Memory B cell (primary cell): Measurements from ENCODE around the gene UBE2S.

ENCODE experiments used
- ATAC-seq: fragments of 150-1000 bp; cut with Tn5 transposase; 2 replicates; pipeline ENCODE4 v1.10.0; 2021; ENCODE audit warnings: low read depth, mild to moderate bottlenecking, moderate library complexity
- DNase-seq, 2 donors: peaks; one replicate each; pipeline ENCODE4 v3.0.0; 2022; ENCODE audit warnings: low spot score in 2 of 2
- H3K27ac Mint-ChIP-seq: one replicate; pipeline ENCODE4 v1.8.0; 2022; ENCODE audit warnings: mild to moderate bottlenecking, moderate library complexity, mixed read lengths
- H3K27me3 Mint-ChIP-seq: one replicate; pipeline ENCODE4 v1.8.0; 2022; ENCODE audit warnings: mixed read lengths
- H3K36me3 Mint-ChIP-seq: one replicate; pipeline ENCODE4 v1.8.0; 2022; ENCODE audit warnings: mild to moderate bottlenecking, mixed read lengths
- H3K4me1 Mint-ChIP-seq: one replicate; pipeline ENCODE4 v1.8.0; 2022; ENCODE audit warnings: mixed read lengths
- H3K4me3 Mint-ChIP-seq: one replicate; pipeline ENCODE4 v1.8.0; 2022; ENCODE audit warnings: mild to moderate bottlenecking, moderate library complexity, mixed read lengths
- H3K9me3 Mint-ChIP-seq: one replicate; pipeline ENCODE4 v1.8.0; 2022; ENCODE audit warnings: mixed read lengths

UBE2S gene

DNA sequence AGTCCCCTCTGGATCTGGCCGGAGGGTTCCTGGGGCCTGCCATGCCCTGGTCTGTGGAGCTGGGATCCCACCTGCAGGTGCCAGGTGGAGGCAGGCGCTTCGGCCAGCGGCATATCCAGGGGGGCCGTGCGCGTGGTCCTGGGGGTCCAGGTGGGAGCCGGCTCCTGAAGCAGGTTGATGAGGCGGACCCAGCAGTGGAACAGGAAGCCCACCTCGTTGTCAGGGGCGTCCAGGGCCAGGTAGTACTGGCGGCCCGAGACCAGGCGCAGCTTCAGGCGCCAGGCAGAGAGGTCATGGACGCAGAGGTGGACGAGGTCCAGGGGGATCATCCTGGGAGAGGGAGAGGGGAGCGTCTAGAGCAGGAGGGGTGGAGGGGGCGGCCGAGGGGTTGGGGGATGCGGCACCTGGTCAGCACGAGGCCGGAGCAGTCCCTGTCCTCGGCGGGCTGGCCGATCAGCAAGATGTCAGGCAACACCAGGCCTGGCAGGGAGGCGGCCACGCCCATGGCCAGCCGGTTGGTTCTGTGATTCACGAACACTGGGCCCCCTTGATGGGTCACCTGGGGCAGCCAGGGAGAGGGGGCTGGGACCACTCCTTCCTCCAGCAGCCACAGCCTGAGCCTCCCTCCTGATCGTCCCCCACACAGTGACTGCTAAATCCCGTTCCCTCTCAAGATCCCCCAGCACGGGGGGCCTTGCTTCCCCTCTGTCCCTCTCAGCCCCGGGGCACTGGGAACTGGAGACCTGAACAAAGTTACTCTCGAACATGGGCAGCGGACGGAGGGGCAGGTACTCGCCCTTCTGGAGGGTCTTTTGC lies 45.2 kb downstream of the UBE2S start:
- DNase-seq (no peak), ATAC-seq (no peak)
- no peaks in the 10 kb centered on the region for H3K9me3 Mint-ChIP-seq
- no peak overlapping the region for H3K27ac Mint-ChIP-seq
- H3K4me1 Mint-ChIP-seq: no peaks in the 10 kb centered on the region
- H3K4me3 Mint-ChIP-seq: no peak overlapping the region
- H3K36me3 Mint-ChIP-seq: no peaks in the 10 kb centered on the region
- H3K27me3 Mint-ChIP-seq: peaks cover 16% of the 10 kb centered on the region

DNA sequence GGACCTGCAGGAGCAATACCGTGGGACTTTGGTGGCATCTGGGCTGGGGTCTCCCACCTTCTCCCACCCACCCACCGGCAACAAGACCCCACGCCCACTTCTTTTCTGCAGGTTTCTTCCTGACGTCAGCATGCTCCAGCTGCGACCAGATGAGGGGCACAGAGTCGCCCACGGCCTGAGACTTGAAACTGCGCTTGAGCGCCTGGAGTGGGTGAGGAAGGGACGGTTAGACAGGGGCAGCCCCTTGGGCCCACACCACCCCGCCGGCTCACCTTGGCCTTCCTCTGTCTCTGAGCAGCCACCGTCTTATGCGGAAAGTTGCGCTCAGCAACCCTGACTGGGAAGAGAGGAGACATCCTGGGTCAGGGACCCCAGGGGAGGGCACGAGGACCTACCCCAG lies 46.7 kb downstream of the UBE2S start:
- Mint-ChIP-seq H3K4me1 (peaks cover 3% of the 10 kb centered on the region), H3K9me3 (no peaks in the 10 kb centered on the region), H3K27ac (no peak overlapping the region), H3K27me3 (peaks cover 16% of the 10 kb centered on the region), H3K36me3 (no peaks in the 10 kb centered on the region), H3K4me3 (no peak overlapping the region)
- DNase-seq (no peak), ATAC-seq (no peak)

DNA sequence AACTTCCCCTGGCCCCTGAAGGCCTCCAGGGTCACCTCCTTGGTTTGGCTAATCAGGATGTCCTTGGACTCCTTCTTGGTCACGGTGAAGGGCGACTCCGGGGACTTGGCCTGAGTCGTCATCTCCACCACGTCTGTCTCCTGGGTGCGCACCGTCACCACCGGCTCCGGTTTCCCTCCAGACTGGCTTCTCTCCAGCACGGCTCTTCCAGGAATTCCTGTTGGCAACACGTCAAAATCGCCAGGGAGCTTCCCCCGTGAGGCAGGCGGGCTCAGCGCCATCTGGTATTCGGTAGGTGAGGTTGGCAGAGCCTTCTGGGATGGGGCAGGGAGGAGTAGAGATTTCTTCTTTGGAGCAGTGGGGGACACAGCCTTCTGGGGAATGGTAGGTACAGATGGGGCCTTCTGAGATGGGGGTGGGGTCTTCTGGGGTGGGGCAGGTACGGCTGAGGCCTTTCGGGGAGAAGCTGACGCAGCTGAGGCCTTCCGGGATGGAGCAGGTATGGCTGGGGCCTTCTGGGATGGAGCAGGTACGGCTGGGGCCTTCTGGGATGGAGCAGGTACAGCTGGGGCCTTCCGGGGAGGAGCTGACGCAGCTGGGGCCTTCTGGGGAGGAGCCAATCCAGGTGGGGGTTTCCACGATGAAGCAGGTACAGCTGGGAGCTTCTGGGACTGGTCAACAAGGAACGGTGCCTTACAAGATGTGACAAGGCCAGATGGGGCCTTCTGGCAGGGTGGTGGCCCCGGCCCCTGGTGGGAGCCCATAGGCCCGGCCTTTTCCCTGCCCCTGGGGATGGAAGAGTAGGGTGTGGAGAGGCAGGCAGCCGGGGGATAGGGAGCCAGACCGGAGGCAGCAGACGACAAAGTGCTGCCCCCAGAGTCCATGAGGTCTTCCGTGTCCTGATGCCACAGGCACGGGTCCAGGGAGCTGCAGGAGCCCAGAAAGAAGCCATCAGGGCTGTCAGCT lies 48.4 kb downstream of the UBE2S start:
- Mint-ChIP-seq H3K36me3 (no peaks in the 10 kb centered on the region), H3K4me3 (no peak overlapping the region), H3K9me3 (no peaks in the 10 kb centered on the region), H3K4me1 (peaks cover 3% of the 10 kb centered on the region), H3K27me3 (peaks cover 21% of the 10 kb centered on the region), H3K27ac (no peak overlapping the region)
- ATAC-seq (no peak), DNase-seq (no peak)

DNA sequence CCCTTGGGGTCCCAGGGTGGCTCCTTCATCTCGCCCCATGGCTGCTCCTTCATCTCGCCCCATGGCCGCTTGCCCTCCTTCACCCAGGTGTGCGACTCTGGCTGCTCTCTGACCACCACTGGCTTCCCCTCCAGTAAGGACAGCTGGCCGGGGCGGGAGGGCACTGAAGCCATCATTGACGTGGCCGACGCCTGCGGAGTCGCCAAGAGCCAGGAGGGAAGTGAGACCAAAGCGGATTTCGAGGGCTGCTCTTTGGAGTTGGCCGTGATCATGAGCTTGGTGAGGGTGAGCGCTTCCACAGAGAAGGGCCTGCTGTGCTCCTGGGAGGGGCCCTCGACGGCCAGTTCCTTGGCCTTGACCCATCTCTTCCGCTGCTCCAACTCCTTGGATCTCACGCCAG lies 49.1 kb downstream of the UBE2S start:
- H3K4me3 Mint-ChIP-seq: no peak overlapping the region
- H3K36me3 Mint-ChIP-seq: no peaks in the 10 kb centered on the region
- no peak for ATAC-seq
- H3K9me3 Mint-ChIP-seq: no peaks in the 10 kb centered on the region
- H3K4me1 Mint-ChIP-seq: peaks cover 5% of the 10 kb centered on the region
- DNase-seq: no peak
- H3K27ac Mint-ChIP-seq: no peak overlapping the region
- H3K27me3 Mint-ChIP-seq: peaks cover 22% of the 10 kb centered on the region

DNA sequence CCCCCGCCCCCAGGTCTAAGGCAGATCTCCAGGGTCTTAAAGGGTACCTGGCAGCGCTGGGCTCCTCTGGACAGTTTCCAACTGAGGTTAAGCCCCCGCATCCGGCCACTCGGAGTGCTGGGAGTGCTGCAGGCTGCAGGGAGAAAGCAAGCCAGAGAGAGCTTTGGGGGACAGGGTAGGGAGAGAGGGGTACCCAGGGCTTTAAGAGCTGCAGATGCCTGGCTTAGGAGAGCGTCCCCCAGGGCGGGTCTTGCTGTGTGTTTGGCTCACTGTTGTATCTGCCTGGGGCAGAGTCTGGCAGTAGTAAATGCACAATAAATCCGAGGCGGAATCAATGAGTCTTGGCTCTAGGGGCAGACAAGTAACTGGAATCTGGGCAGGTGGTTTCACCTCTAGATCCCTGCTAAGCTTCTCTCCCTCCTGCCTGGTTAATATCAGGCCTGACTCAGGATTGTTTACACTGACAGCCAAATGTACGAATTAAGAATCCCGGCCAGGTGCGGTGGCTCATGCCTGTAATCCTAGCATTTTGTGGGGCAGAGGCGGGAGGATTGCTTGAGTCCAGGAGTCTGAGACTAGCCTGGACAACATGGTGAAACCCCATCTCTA lies 52.3 kb downstream of the UBE2S start:
- DNase-seq: no peak
- no peak overlapping the region for H3K4me3 Mint-ChIP-seq
- peaks cover 15% of the 10 kb centered on the region for H3K4me1 Mint-ChIP-seq
- peaks cover 1% of the 10 kb centered on the region for H3K36me3 Mint-ChIP-seq
- no peak overlapping the region for H3K27ac Mint-ChIP-seq
- peaks cover 44% of the 10 kb centered on the region for H3K27me3 Mint-ChIP-seq
- H3K9me3 Mint-ChIP-seq: no peaks in the 10 kb centered on the region
- no peak for ATAC-seq

DNA sequence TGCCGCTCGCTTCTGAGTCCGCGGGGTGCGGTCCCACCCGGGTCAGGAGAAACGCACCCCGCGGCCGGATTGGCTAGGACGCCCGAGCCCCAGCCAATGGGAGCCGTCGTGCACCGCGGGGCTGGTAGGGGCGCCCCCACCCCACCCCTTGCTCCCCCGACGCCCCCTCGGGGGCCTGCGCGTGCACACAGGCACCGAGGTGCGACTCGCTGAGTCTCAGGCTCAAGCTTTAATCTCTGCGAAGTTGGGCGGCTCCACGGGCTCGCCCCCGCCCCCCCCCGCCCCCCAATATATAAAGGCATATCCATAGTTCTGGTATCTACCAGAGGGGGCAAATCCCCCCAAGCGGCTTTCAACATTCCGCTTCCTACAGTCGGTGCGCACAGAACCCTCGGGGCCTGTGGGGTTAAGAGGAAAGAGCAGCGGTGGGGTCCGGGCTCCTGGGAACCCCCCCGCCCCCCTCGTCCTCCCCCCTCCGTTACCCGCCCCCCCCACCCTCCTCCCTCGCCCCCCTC lies 52.8 kb downstream of the UBE2S start, which contains the start of gene COX6B2:
Gene COX6B2, minus strand, starts transcription at position 22 of the 515 bp plus-strand sequence. CDS start 198 bp downstream, outside the sequence.
- ATAC-seq (no peak), DNase-seq (no peak)
- H3K4me3 Mint-ChIP-seq: peak within 1 kb of the TSS; percentile 73
- no peak within 1 kb of the TSS for H3K27ac Mint-ChIP-seq
- peaks cover 1% of the 10 kb centered on the region for H3K36me3 Mint-ChIP-seq
- H3K4me1 Mint-ChIP-seq: peaks cover 15% of the 10 kb centered on the region
- no peaks in the 10 kb centered on the region for H3K9me3 Mint-ChIP-seq
- peaks cover 44% of the 10 kb centered on the region for H3K27me3 Mint-ChIP-seq

DNA sequence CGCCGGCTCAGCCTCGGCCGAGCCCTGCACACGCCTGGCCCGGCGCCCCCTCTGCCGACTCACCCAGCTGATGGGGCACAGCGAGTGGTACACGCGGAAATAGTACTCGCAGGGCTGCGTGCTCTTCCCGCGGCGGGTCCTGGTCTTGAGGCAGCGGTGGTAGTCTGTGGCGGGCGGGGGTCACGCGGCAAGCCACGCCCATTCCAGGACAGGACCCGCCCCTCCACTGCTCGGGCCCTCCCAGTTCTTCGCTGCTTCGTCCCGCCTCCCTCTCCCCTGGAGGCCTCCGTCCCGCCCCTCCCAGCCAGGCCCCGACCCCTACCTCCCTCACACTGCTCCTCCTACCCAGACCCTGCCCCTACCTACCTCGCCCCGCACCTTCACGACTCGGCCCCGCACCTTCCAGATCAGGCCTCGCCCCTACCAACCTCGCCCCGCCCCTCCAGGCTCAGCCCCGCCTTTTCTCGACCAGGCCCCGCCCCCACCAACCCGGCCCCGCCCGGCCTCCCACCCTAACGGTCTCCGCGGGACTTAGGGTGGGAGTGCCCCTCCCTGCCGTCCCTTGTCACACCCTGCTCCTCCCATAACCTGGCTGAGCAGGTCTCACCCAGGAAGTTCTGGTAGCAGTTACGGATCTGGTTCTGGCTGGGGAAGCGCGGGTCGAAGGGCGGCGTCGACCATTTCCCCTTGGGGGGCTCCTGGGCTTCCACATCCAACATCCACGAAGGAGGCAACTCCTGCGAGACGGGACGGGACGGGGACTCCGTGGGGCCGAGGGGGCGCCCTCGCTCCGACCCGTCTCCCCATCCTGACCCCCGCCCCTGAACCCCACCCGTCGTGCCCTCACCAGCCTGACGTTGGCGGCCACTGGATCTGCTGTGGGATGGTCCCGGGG lies 53.5 kb downstream of the UBE2S start:
- peaks cover 44% of the 10 kb centered on the region for H3K27me3 Mint-ChIP-seq
- peak; percentile 71 for ATAC-seq
- DNase-seq: peak; percentile 41 to 56
- H3K36me3 Mint-ChIP-seq: peaks cover 1% of the 10 kb centered on the region
- no peak overlapping the region for H3K27ac Mint-ChIP-seq
- H3K9me3 Mint-ChIP-seq: no peaks in the 10 kb centered on the region
- H3K4me1 Mint-ChIP-seq: peaks cover 15% of the 10 kb centered on the region
- peak overlapping the region; percentile 73 for H3K4me3 Mint-ChIP-seq

DNA sequence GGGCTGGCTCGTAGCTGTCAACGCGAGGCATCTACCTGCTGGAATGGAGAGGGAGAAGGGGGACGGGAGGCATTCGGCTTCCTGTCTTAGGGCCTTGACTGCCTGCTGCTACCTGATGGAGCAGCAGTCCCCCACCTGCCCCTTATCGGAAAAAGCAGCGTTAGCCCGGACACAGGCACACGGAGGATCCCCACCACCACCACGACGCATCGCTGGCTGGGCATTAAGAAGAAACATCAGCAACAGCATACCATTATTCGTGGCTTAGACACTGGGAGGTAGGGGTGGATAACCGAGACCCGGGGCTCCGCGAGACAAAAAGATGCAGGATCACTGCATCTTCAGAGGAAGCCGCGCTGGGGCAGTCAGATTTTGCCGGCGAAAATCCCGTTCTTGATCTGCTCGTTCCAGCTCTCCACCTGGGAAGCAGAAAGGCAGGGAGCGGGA lies 54.2 kb downstream of the UBE2S start:
- peaks cover 15% of the 10 kb centered on the region for H3K4me1 Mint-ChIP-seq
- peak; percentile 7 for ATAC-seq
- DNase-seq: no peak
- H3K27ac Mint-ChIP-seq: no peak overlapping the region
- peaks cover 1% of the 10 kb centered on the region for H3K36me3 Mint-ChIP-seq
- no peaks in the 10 kb centered on the region for H3K9me3 Mint-ChIP-seq
- peaks cover 41% of the 10 kb centered on the region for H3K27me3 Mint-ChIP-seq
- peak overlapping the region; percentile 73 for H3K4me3 Mint-ChIP-seq

DNA sequence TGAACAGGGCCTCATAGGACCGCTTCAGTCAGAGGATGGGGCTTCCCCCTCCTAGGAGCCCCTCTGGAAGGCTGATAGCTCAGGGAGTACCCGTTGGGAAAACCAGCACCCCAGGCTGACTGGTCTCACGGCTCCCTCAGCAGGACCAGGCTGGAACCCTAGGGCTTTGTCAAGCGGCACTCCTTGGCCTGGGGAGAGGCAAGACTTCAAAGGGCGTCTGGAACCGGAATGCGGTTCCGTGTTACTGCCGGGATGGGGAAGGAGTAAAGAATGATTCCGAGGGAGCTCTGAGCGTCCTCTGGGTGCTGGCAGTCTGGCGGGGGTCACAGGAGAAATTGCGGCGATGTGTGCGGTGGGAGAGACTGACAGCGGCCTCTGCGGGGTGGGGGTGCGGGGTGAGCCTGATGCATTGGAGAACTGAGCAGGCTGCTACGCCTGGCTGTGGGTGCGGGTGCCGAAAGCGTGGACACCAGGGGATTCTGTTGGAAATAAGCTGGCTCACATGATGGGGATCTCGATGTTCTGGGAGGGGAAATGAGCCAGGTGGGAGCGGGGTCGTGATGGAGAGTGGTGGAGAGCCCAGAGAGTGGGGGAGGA lies 54.9 kb downstream of the UBE2S start:
- peaks cover 15% of the 10 kb centered on the region for H3K4me1 Mint-ChIP-seq
- peaks cover 1% of the 10 kb centered on the region for H3K36me3 Mint-ChIP-seq
- H3K27ac Mint-ChIP-seq: no peak overlapping the region
- H3K9me3 Mint-ChIP-seq: no peaks in the 10 kb centered on the region
- peaks cover 38% of the 10 kb centered on the region for H3K27me3 Mint-ChIP-seq
- no peak for DNase-seq
- ATAC-seq: no peak
- H3K4me3 Mint-ChIP-seq: peak overlapping the region; percentile 73

DNA sequence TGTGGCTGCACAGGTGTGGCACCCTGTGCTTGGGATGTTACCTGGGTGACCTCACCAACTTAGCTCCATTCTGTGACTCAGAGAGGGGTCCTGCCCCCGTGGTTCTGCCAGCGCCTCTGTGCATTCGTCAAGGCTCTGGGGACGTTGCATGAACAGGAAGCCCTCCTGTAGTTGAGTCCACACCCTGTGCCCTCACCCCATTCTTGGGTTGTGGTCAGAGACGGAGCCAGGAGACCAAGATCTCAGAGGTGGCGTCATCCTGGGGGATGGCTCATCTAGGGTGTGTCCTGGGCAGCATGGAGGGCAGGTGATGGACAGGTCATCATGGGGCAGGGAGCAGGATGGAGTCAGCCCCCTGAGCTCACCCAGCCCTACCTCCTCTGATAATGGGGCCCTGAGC lies 55.5 kb downstream of the UBE2S start:
- DNase-seq: no peak
- Mint-ChIP-seq H3K4me1 (peaks cover 13% of the 10 kb centered on the region), H3K9me3 (no peaks in the 10 kb centered on the region), H3K4me3 (no peak overlapping the region), H3K27me3 (peaks cover 32% of the 10 kb centered on the region), H3K36me3 (peaks cover 1% of the 10 kb centered on the region), H3K27ac (no peak overlapping the region)
- ATAC-seq: no peak

DNA sequence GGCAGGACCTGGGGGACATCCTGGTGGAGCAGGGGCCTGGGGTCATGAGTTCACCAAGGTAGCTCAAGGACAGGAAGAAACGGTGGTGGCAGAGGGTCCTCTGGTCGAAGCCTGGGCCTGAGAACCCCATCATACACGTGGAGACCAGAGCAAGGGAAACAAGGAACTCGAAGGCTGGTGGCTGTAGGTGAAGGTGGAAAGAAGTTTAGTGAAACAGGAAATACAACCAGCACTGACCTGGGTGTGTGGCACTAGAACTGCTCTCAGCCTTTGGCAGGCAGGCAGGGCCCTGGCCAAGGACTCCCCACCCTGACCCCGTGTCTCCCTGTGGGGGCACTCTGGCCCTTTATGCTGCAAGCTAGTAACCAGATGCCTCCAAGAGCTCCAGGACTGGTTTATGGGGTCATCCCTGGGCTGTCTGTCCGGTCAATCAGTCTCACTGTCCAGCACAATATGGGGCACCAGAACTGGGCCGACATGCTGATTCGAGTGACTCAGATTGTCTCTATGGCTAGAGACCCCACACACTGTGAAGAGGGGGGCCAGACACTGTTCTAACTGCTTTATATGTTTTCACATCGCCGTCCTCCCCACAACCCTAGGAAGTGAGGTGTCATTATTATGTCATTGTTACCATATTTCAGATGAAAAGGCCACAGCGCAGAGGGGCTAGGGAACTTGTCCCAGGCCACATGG lies 56.8 kb downstream of the UBE2S start:
- Mint-ChIP-seq H3K27me3 (peaks cover 32% of the 10 kb centered on the region), H3K4me3 (no peak overlapping the region), H3K36me3 (peaks cover 1% of the 10 kb centered on the region), H3K4me1 (peaks cover 12% of the 10 kb centered on the region), H3K27ac (no peak overlapping the region), H3K9me3 (no peaks in the 10 kb centered on the region)
- no peak for DNase-seq
- no peak for ATAC-seq
